ENCODE measurements around the gene MYH13.

DNA sequence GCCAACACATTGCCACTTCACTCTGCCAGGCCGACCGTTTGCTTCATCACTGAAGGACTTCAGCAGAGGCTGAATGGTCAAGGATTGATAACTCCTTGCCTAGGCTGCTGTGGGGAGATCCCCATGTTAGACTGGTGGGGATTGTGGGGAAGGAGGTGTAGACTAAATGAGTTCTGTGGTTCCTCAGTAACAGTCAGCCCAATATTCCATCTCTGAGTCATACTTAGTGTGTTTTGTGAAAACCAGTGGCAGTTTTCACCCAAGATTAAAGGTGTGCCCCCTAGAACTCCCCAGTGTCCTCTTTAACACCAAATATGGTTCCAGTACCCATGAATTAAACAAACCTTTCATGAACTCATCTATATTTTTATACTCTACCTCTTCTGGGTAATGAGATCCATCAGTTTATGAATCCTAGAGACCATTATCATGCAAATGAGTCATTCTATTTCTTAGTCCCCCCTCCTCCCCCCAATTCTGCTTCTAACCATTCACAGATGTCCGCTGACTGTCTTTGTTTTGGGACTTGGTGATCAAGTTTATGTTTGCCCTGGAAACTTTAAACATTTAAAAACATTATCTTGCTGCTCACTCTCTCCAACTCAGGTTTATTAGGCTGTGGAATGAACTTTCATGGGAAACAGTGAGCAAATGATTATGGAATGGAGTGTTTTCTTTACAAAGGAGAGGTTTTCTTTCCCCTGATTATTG is 107.6 kb downstream of the MYH13 start:
- TF ChIP-seq, protein P1, sequence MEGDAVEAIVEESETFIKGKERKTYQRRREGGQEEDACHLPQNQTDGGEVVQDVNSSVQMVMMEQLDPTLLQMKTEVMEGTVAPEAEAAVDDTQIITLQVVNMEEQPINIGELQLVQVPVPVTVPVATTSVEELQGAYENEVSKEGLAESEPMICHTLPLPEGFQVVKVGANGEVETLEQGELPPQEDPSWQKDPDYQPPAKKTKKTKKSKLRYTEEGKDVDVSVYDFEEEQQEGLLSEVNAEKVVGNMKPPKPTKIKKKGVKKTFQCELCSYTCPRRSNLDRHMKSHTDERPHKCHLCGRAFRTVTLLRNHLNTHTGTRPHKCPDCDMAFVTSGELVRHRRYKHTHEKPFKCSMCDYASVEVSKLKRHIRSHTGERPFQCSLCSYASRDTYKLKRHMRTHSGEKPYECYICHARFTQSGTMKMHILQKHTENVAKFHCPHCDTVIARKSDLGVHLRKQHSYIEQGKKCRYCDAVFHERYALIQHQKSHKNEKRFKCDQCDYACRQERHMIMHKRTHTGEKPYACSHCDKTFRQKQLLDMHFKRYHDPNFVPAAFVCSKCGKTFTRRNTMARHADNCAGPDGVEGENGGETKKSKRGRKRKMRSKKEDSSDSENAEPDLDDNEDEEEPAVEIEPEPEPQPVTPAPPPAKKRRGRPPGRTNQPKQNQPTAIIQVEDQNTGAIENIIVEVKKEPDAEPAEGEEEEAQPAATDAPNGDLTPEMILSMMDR (IDR thresholded peaks at IDR 0.05), result no peak
- TF ChIP-seq POLR2A (IDR thresholded peaks at IDR 0.05), result no peak
